HCT116 (cell line): ENCODE measurements around the gene VIPR2.

ENCODE experiments used
- EZH2phosphoT487 ChIP-seq: fragments of 200-600 bp; IDR thresholded peaks from 2 replicates; pipeline ENCODE4 v1.6.1; 2018; ENCODE audit warnings: antibody characterized with exemption, borderline replicate concordance
- JUND ChIP-seq: IDR thresholded peaks from 2 replicates; pipeline ENCODE4 v1.6.1; 2012
- POLR2A ChIP-seq: IDR thresholded peaks from 2 replicates; pipeline ENCODE4 v1.7.0; 2011; ENCODE audit warnings: borderline replicate concordance; ENCODE audit not compliant: insufficient read depth, insufficient read length; ENCODE audit errors: extremely low read depth
- SIN3A ChIP-seq: IDR thresholded peaks from 2 replicates; pipeline ENCODE4 v1.6.1; 2012; ENCODE audit warnings: low read depth
- TCF7L2 ChIP-seq: IDR thresholded peaks from 2 replicates; pipeline ENCODE4 v1.7.0; 2011; ENCODE audit warnings: borderline replicate concordance, inconsistent platforms; ENCODE audit not compliant: insufficient read depth, insufficient read length; ENCODE audit errors: extremely low read depth
- TF ChIP-seq, protein P1 (sequence below), 3 experiments: fragments of 200-600 bp in 1 of 3; sonication (generic) in 1 of 3; IDR thresholded peaks in 2 of 3; conservative IDR thresholded peaks in 1 of 3; 2 replicates each; pipeline ENCODE4 v1.5.1; 2012 to 2017; ENCODE audit warnings: low read depth in 2 of 3, low read length in 2 of 3, antibody characterized with exemption in 1 of 3, borderline replicate concordance in 1 of 3, control low read depth in 1 of 3, mild to moderate bottlenecking in 1 of 3, mixed read lengths in 1 of 3, mixed run types in 1 of 3, moderate library complexity in 1 of 3; ENCODE audit not compliant: insufficient read depth in 1 of 3
- TF ChIP-seq, protein P2 (sequence below): IDR thresholded peaks from 2 replicates; pipeline ENCODE4 v1.6.1; 2011; ENCODE audit warnings: mild to moderate bottlenecking, low read length, moderate library complexity; ENCODE audit not compliant: insufficient replicate concordance; ENCODE audit errors: extremely low read depth
- TF ChIP-seq, protein P3 (sequence below): IDR thresholded peaks from 2 replicates; pipeline ENCODE4 v1.6.1; 2012
- TF ChIP-seq, protein P4 (sequence below): IDR thresholded peaks from 2 replicates; pipeline ENCODE4 v1.6.1; 2012

DNA sequence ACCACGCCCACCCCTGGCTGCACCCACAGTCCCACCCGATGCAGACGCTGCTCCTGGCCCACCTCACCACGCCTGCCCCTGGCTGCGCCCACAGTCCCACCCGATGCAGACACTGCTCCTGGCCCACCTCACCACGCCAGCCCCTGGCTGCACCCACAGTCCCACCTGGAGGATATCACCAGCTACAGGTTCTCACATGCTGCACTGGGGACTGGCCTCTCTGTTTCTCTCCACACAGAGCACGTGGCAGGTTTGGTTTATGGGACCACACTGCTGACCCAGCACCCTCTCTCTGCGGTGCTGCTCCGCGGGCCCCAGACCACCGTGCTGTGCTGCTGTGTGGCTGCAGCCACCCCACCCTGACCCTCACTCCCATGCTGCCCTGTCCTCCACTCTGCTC, 120.9 kb downstream of the VIPR2 start:
- TF ChIP-seq, protein P1, sequence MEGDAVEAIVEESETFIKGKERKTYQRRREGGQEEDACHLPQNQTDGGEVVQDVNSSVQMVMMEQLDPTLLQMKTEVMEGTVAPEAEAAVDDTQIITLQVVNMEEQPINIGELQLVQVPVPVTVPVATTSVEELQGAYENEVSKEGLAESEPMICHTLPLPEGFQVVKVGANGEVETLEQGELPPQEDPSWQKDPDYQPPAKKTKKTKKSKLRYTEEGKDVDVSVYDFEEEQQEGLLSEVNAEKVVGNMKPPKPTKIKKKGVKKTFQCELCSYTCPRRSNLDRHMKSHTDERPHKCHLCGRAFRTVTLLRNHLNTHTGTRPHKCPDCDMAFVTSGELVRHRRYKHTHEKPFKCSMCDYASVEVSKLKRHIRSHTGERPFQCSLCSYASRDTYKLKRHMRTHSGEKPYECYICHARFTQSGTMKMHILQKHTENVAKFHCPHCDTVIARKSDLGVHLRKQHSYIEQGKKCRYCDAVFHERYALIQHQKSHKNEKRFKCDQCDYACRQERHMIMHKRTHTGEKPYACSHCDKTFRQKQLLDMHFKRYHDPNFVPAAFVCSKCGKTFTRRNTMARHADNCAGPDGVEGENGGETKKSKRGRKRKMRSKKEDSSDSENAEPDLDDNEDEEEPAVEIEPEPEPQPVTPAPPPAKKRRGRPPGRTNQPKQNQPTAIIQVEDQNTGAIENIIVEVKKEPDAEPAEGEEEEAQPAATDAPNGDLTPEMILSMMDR (IDR thresholded peaks at IDR 0.05 in 2 of 3, conservative IDR thresholded peaks at IDR 0.05 in 1 of 3; ENCODE audit: borderline replicate concordance in 1 of 3, insufficient read depth in 1 of 3, low read depth in 2 of 3, low read length in 2 of 3), result no peak
- TF ChIP-seq JUND (no peak), POLR2A (no peak), TCF7L2 (no peak), EZH2phosphoT487 (no peak), SIN3A (no peak)
- TF ChIP-seq, protein P2, sequence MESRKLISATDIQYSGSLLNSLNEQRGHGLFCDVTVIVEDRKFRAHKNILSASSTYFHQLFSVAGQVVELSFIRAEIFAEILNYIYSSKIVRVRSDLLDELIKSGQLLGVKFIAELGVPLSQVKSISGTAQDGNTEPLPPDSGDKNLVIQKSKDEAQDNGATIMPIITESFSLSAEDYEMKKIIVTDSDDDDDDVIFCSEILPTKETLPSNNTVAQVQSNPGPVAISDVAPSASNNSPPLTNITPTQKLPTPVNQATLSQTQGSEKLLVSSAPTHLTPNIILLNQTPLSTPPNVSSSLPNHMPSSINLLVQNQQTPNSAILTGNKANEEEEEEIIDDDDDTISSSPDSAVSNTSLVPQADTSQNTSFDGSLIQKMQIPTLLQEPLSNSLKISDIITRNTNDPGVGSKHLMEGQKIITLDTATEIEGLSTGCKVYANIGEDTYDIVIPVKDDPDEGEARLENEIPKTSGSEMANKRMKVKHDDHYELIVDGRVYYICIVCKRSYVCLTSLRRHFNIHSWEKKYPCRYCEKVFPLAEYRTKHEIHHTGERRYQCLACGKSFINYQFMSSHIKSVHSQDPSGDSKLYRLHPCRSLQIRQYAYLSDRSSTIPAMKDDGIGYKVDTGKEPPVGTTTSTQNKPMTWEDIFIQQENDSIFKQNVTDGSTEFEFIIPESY, result no peak
- TF ChIP-seq, protein P3, sequence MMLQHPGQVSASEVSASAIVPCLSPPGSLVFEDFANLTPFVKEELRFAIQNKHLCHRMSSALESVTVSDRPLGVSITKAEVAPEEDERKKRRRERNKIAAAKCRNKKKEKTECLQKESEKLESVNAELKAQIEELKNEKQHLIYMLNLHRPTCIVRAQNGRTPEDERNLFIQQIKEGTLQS, result no peak
- TF ChIP-seq, protein P4, sequence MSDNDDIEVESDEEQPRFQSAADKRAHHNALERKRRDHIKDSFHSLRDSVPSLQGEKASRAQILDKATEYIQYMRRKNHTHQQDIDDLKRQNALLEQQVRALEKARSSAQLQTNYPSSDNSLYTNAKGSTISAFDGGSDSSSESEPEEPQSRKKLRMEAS, result no peak
